Stomach smooth muscle (tissue), 2 donors: ENCODE measurements around the gene GPA33.

ENCODE experiments used
- H3K27ac ChIP-seq: one replicate; pipeline ENCODE4 v1.7.0; 2013; ENCODE audit warnings: mild to moderate bottlenecking, low read length, inconsistent platforms
- H3K27me3 ChIP-seq, 2 donors: one replicate each; pipeline ENCODE4 v1.7.0; 2013; ENCODE audit warnings: low read length in 2 of 2; ENCODE audit not compliant: insufficient read depth in 2 of 2, control insufficient read depth in 1 of 2
- H3K36me3 ChIP-seq, 2 donors: one replicate each; pipeline ENCODE4 v1.7.0; 2013; ENCODE audit warnings: low read length in 2 of 2; ENCODE audit not compliant: control insufficient read depth in 2 of 2, insufficient read depth in 2 of 2
- H3K4me1 ChIP-seq: one replicate; pipeline ENCODE4 v1.7.0; 2013; ENCODE audit warnings: low read length; ENCODE audit not compliant: control insufficient read depth, insufficient read depth
- H3K4me3 ChIP-seq, 2 donors: one replicate each; pipeline ENCODE4 v1.7.0; 2013; ENCODE audit warnings: low read length in 2 of 2
- H3K9ac ChIP-seq, 2 donors: one replicate each; pipeline ENCODE4 v1.7.0; 2013; ENCODE audit warnings: low read length in 2 of 2, mild to moderate bottlenecking in 1 of 2
- H3K9me3 ChIP-seq, 2 donors: one replicate each; pipeline ENCODE4 v1.7.0; 2013; ENCODE audit warnings: low read length in 2 of 2; ENCODE audit not compliant: control insufficient read depth in 2 of 2
- donor health status: healthy.
- donor health status: Pancreatic carcinoma.

GPA33 gene

DNA sequence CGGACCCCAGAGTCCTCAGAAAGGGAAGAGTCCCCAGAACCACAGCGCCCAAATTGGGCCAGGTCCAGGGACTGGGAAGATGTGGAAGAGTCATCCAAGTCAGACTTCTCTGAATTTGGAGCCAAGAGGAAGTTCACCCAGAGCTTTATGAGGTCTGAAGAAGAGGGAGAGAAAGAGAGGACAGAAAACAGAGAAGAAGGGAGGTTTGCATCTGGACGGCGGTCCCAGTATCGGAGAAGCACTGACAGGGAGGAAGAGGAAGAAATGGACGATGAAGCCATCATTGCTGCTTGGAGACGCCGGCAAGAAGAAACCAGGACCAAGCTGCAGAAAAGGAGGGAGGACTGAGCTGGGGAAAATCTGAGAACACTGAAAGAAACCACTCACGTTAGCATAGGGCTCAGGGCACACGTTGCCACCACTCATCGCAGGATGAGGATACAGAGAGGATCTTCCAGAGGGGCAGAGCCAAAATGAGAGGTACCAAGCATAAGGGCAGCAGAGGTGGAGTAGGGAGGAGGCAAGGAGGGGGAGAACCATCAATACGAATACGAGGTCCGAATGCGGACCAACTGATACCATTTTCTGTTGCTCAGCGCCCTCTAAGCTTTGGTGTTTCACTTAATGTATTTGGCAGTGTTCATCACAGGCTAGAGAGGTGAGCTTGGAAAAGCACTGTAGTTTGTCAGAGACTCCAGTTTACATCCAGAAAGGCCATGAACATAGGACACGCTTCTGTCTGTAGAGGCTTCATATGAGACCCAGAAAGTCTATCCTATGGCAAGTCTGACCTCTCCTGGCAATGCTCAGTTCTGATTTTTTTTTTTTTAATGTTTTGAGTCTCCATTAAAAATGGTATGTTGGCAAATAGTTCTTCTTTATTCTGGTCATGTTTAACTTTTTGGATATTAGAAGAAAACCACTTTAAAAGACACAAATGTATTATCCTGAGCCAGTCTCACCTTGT, 38.4 kb upstream of the GPA33 start:
- no peaks in the 10 kb centered on the region for H3K36me3 ChIP-seq

GRCh38 chr1:167127661-167128060, 37.5 kb upstream of the GPA33 start:
- no peak overlapping the region for H3K4me3 ChIP-seq
- H3K9me3 ChIP-seq = no peaks in the 10 kb centered on the region
- H3K9ac ChIP-seq = no peak overlapping the region
- H3K27ac ChIP-seq = no peak overlapping the region
- no peaks in the 10 kb centered on the region for H3K36me3 ChIP-seq
- H3K27me3 ChIP-seq = peaks cover 5 to 6% of the 10 kb centered on the region in 2 donors
- H3K4me1 ChIP-seq = no peaks in the 10 kb centered on the region

More for the DNA sequence above, 38.4 kb upstream of the GPA33 start:
- H3K27ac ChIP-seq = no peak overlapping the region
- H3K9me3 ChIP-seq = no peaks in the 10 kb centered on the region
- no peaks in the 10 kb centered on the region for H3K4me1 ChIP-seq
- H3K27me3 ChIP-seq = peaks cover 4 to 6% of the 10 kb centered on the region in 2 donors
- no peak overlapping the region for H3K9ac ChIP-seq
- H3K4me3 ChIP-seq = no peak overlapping the region

GRCh38 chr1:167127236-167127635, 37.1 kb upstream of the GPA33 start:
- H3K4me1 ChIP-seq = no peaks in the 10 kb centered on the region
- no peak overlapping the region for H3K9ac ChIP-seq
- H3K4me3 ChIP-seq = no peak overlapping the region
- H3K36me3 ChIP-seq = no peaks in the 10 kb centered on the region
- peaks cover 4 to 6% of the 10 kb centered on the region in 2 donors for H3K27me3 ChIP-seq
- no peak overlapping the region for H3K27ac ChIP-seq
- no peaks in the 10 kb centered on the region for H3K9me3 ChIP-seq

DNA sequence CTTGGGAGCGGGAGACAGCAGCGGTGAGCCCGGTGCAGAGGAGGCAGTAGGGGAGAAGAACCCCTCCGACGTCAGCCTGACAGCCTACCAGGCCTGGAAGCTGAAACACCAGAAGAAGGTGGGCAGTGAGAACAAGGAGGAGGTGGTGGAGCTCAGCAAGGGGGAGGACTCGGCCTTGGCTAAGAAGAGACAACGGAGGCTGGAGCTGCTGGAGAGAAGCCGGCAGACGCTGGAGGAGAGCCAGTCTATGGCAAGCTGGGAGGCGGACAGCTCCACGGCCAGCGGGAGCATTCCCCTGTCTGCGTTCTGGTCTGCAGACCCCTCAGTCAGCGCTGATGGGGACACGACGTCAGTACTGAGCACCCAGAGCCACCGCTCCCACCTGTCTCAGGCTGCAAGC, 36.6 kb upstream of the GPA33 start:
- no peaks in the 10 kb centered on the region for H3K9me3 ChIP-seq
- peaks cover 2% of the 10 kb centered on the region for H3K4me1 ChIP-seq
- no peak overlapping the region for H3K4me3 ChIP-seq
- H3K27me3 ChIP-seq = peaks cover 4 to 9% of the 10 kb centered on the region in 2 donors
- H3K27ac ChIP-seq = no peak overlapping the region
- H3K36me3 ChIP-seq = no peaks in the 10 kb centered on the region
- H3K9ac ChIP-seq = no peak overlapping the region

GRCh38 chr1:167126317-167126716, 36.1 kb upstream of the GPA33 start:
- no peak overlapping the region for H3K27ac ChIP-seq
- peaks cover 7 to 9% of the 10 kb centered on the region in 2 donors for H3K27me3 ChIP-seq
- peaks cover 7% of the 10 kb centered on the region for H3K4me1 ChIP-seq
- no peak overlapping the region for H3K4me3 ChIP-seq
- no peak overlapping the region for H3K9ac ChIP-seq
- no peaks in the 10 kb centered on the region for H3K9me3 ChIP-seq
- H3K36me3 ChIP-seq = no peaks in the 10 kb centered on the region

DNA sequence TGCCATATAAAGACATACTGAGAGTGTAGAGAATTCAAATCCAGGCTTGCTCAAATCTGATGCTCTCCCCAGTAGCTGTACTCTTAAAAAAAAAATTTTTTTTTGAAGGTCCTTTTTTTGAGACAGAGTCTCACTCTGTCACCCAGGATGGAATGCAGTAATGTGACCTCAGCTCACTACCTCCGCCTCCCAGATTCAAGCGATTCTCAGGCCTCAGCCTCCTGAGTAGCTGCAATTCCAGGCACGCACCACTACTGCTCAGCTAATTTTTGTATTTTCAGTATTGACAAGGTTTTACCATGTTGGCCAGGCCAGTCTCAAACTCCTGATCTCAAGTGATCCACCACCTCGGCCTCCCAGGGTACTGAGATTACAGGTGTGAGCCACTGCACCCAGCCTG, 32.4 kb upstream of the GPA33 start:
- no peaks in the 10 kb centered on the region for H3K36me3 ChIP-seq
- H3K27me3 ChIP-seq = peaks cover 3 to 16% of the 10 kb centered on the region in 2 donors
- no peak overlapping the region for H3K4me3 ChIP-seq
- peaks cover 9% of the 10 kb centered on the region for H3K4me1 ChIP-seq
- no peak overlapping the region for H3K9ac ChIP-seq
- H3K27ac ChIP-seq = no peak overlapping the region
- H3K9me3 ChIP-seq = no peaks in the 10 kb centered on the region

GRCh38 chr1:167122121-167122480, 31.9 kb upstream of the GPA33 start:
- Histone ChIP-seq H3K27me3 (peaks cover 4 to 19% of the 10 kb centered on the region in 2 donors), H3K4me1 (peaks cover 9% of the 10 kb centered on the region), H3K9ac (no peak overlapping the region), H3K4me3 (no peak overlapping the region), H3K36me3 (no peaks in the 10 kb centered on the region), H3K9me3 (no peaks in the 10 kb centered on the region), H3K27ac (no peak overlapping the region)

DNA sequence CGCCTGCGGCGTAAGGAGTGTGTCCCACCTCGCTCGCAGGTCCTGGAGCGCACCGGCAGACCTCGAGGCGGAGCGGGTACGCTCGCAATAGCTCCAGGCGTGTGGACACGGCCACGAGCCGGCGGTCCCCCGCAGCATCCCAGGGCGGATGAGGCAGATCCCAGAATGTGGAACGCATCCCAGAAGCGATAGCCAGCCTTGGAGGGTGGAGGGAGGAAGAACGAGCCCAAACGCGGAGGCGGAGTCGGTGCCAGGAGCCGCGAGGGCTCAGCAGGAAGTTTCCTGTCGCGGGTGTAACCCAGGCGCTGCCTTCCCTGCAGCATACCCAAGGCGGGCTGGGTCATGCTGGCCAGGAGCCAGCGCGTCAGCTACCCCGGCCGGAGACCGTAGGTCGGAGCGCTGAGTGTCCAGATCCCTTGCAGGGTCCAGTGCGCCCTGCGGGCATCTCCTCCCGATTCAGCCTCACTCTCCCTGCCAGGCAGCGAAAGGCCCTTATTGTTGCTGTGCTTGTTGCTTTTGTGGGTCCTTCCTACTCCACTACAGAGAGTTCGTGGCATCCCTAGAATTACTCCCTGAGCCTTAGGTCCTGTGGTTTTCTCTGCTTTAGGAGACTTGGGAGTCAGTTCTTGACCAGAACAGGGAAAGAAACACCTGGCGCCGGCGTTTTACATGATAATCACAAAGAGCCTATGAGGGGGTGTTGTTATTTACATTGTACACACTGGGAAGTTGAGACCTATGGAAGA, 31.4 kb upstream of the GPA33 start:
- Histone ChIP-seq H3K27ac (no peak overlapping the region), H3K9me3 (no peaks in the 10 kb centered on the region), H3K4me1 (peaks cover 9% of the 10 kb centered on the region), H3K36me3 (no peaks in the 10 kb centered on the region), H3K9ac (no peak overlapping the region), H3K4me3 (peak overlapping the region; percentile 41 to 62), H3K27me3 (peaks cover 6 to 19% of the 10 kb centered on the region in 2 donors)

GRCh38 chr1:167120899-167121298, 30.7 kb upstream of the GPA33 start:
- Histone ChIP-seq H3K4me3 (peak overlapping the region in 1 of 2 donors; percentile 62), H3K27ac (no peak overlapping the region), H3K9ac (no peak overlapping the region), H3K36me3 (no peaks in the 10 kb centered on the region), H3K27me3 (peaks cover 6 to 19% of the 10 kb centered on the region in 2 donors), H3K4me1 (peaks cover 9% of the 10 kb centered on the region), H3K9me3 (no peaks in the 10 kb centered on the region)

DNA sequence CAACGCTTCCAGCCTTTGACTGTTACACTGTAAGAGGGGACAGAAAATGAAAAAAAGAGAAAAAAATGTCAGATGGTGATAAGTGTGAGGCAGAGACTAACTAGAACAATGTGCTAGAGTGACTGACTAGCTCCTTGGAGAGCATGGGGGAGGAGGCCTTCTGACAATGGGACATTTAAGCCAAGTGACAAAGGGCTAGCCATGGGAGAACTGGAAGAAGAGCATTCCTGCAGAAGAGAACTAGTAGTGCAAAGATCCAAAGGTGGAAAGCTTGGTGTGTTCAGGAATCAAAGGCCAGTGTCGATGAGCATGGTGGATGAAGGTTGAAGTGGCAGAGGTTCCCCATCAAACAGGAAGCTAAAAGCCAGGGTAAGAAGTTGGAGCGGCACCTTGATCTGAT, 29.5 kb upstream of the GPA33 start:
- peaks cover 9% of the 10 kb centered on the region for H3K4me1 ChIP-seq
- H3K9ac ChIP-seq = no peak overlapping the region
- no peaks in the 10 kb centered on the region for H3K36me3 ChIP-seq
- H3K27ac ChIP-seq = no peak overlapping the region
- H3K9me3 ChIP-seq = no peaks in the 10 kb centered on the region
- no peak overlapping the region for H3K4me3 ChIP-seq
- peaks cover 6 to 19% of the 10 kb centered on the region in 2 donors for H3K27me3 ChIP-seq
